NCI-H2196 (cell line): ENCODE results near the gene PNPT1.
A peak's percentile ranks its signal among the peaks of the same experiment; 100 is the strongest.

ENCODE experiments used
- DNase-seq: peaks from one replicate; lab custom pipeline; 2025; ENCODE audit not compliant: unreplicated experiment; lab: John Stamatoyannopoulos, UW

PNPT1 gene

GRCh38 chr2:55672630-55673029 lies 21.0 kb downstream of the PNPT1 start:
- no peak for DNase-seq

GRCh38 chr2:55668956-55669355 lies 24.7 kb downstream of the PNPT1 start:
- no peak for DNase-seq

GRCh38 chr2:55653255-55653654 lies 40.4 kb downstream of the PNPT1 start:
- no peak for DNase-seq

GRCh38 chr2:55649211-55649610 lies 44.4 kb downstream of the PNPT1 start:
- DNase-seq, result no peak

GRCh38 chr2:55636831-55637230 lies 56.8 kb downstream of the PNPT1 start:
- DNase-seq, result no peak

GRCh38 chr2:55628931-55629330 lies 64.7 kb downstream of the PNPT1 start:
- DNase-seq, result no peak

GRCh38 chr2:55627915-55628314 lies 65.7 kb downstream of the PNPT1 start:
- DNase-seq, result no peak

- no peak for DNase-seq
These were observed 71.8 kb downstream of the PNPT1 start for GRCh38 chr2:55621802-55622201.

GRCh38 chr2:55620123-55620779 lies 73.4 kb downstream of the PNPT1 start:
- no peak for DNase-seq

GRCh38 chr2:55618275-55619055 lies 75.2 kb downstream of the PNPT1 start:
- peak; percentile 30 for DNase-seq

GRCh38 chr2:55618025-55618274 lies 75.7 kb downstream of the PNPT1 start:
- no peak for DNase-seq

- DNase-seq, result peak; percentile 92
These were observed 76.2 kb downstream of the PNPT1 start, which contains the start of gene PPP4R3B for GRCh38 chr2:55617175-55618024. Gene PPP4R3B, minus strand, starts transcription at chr2:55617622. Its CDS starts 337 bp downstream, at chr2:55617285.

GRCh38 chr2:55616551-55617174 lies 77.0 kb downstream of the PNPT1 start:
- no peak for DNase-seq

- no peak for DNase-seq
These were observed 81.6 kb downstream of the PNPT1 start for GRCh38 chr2:55611997-55612396.

- DNase-seq, result no peak
These were observed 82.5 kb downstream of the PNPT1 start for GRCh38 chr2:55610954-55611743.

- no peak for DNase-seq
These were observed 83.6 kb downstream of the PNPT1 start for GRCh38 chr2:55609938-55610578.

GRCh38 chr2:55609193-55609794 lies 84.3 kb downstream of the PNPT1 start:
- DNase-seq, result no peak

- DNase-seq, result no peak
These were observed 85.9 kb downstream of the PNPT1 start for GRCh38 chr2:55607717-55608116.

- DNase-seq, result no peak
These were observed 89.5 kb downstream of the PNPT1 start for GRCh38 chr2:55604027-55604565.
